H1 (cell line): ENCODE results near the gene RBM15B. TPM values are rescaled to one million over a fixed set of nuclear protein-coding genes. Genes with fewer than 3 reads are reported as not detected.

Experiments
- CTCF ChIA-PET: fragments of 300-600 bp; sonication (Branson Sonifier 250); formaldehyde crosslinking; loops from one replicate; lab custom pipeline; 2021; ENCODE audit not compliant: partially characterized antibody; lab: Charles Lee
- POLR2A ChIA-PET: fragments of 300-600 bp; sonication (Branson Sonifier 250); formaldehyde crosslinking; loops from one replicate; lab custom pipeline; 2021; ENCODE audit warnings: inconsistent platforms; ENCODE audit not compliant: partially characterized antibody; lab: Charles Lee
- DNase-seq, 2 experiments: peaks; one replicate each; pipeline versions ENCODE4 v3.0.0 to v3.0.0-alpha.2; 2010 to 2022; ENCODE audit warnings: low spot score in 2 of 2, low read depth in 1 of 2, mixed read lengths in 1 of 2
- FAIRE-seq: peaks from 2 replicates; lab custom pipeline; 2011; peaks lifted over from hg19 to GRCh38; lab: Jason Lieb, UNC
- H2AFZ ChIP-seq: 2 replicates; pipeline ENCODE4 v1.8.1; 2012; ENCODE audit warnings: low read length, inconsistent platforms
- H2AK5ac ChIP-seq: 2 replicates; pipeline ENCODE4 v1.6.1; 2013; ENCODE audit warnings: low read depth, low read length
- H2BK120ac ChIP-seq: replicated peaks from 2 replicates; pipeline ENCODE3; 2013; ENCODE audit warnings: low read depth, low read length, inconsistent platforms
- H2BK12ac ChIP-seq: 2 replicates; pipeline ENCODE4 v1.6.1; 2013; ENCODE audit warnings: low read depth, low read length
- H2BK15ac ChIP-seq: 2 replicates; pipeline ENCODE4 v1.6.1; 2013; ENCODE audit warnings: low read length
- H2BK20ac ChIP-seq: 2 replicates; pipeline ENCODE4 v1.6.1; 2013; ENCODE audit warnings: low read length
- H2BK5ac ChIP-seq: 2 replicates; pipeline ENCODE4 v1.6.1; 2013; ENCODE audit warnings: low read depth, low read length
- H3K14ac ChIP-seq: 2 replicates; pipeline ENCODE4 v1.6.1; 2013; ENCODE audit warnings: inconsistent platforms; ENCODE audit not compliant: insufficient read length
- H3K18ac ChIP-seq: 2 replicates; pipeline ENCODE4 v1.6.1; 2013; ENCODE audit warnings: low read length; ENCODE audit errors: extremely low read depth
- H3K23ac ChIP-seq: 2 replicates; pipeline ENCODE4 v1.6.1; 2013; ENCODE audit warnings: inconsistent platforms; ENCODE audit not compliant: insufficient read length
- H3K23me2 ChIP-seq: 2 replicates; pipeline ENCODE4 v1.6.1; 2013; ENCODE audit warnings: low read depth, low read length
- H3K27ac ChIP-seq: 2 replicates; pipeline ENCODE4 v1.6.1; 2011; ENCODE audit warnings: low read depth, low read length, inconsistent platforms
- H3K27me3 ChIP-seq, 4 experiments: replicated peaks in 1 of 4; 1 replicate in 1 of 4; 2 replicates in 3 of 4; pipeline versions ENCODE4 v1.6.1 to v1.8.1; 2011 to 2013; ENCODE audit warnings: low read length in 3 of 4, mild to moderate bottlenecking in 3 of 4, inconsistent platforms in 2 of 4, mixed read lengths in 2 of 4, moderate library complexity in 1 of 4; ENCODE audit not compliant: control insufficient read depth in 3 of 4, insufficient read depth in 3 of 4; ENCODE audit errors: extremely low read depth in 1 of 4
- H3K36me3 ChIP-seq, 4 experiments: 2 replicates each; pipeline versions ENCODE4 v1.6.1 to v1.8.1; 2011 to 2013; ENCODE audit warnings: mild to moderate bottlenecking in 4 of 4, low read length in 3 of 4, moderate library complexity in 2 of 4, control low read depth in 1 of 4, inconsistent platforms in 1 of 4; ENCODE audit not compliant: insufficient read depth in 4 of 4, control insufficient read depth in 2 of 4
- H3K4ac ChIP-seq: replicated peaks from 2 replicates; pipeline ENCODE3; 2013; ENCODE audit warnings: low read length, low read depth, mixed read lengths, inconsistent platforms; ENCODE audit not compliant: insufficient read length
- H3K4me1 ChIP-seq, 4 experiments: replicated peaks in 1 of 4; 1 replicate in 1 of 4; 2 replicates in 3 of 4; pipeline versions ENCODE4 v1.6.1 to v1.8.1; 2011 to 2013; ENCODE audit warnings: low read length in 3 of 4, inconsistent platforms in 2 of 4, mixed read lengths in 1 of 4; ENCODE audit not compliant: insufficient read depth in 4 of 4, control insufficient read depth in 3 of 4
- H3K4me2 ChIP-seq, 2 experiments: 2 replicates each; pipeline versions ENCODE4 v1.6.1 to v1.8.1; 2011 to 2013; ENCODE audit warnings: low read depth in 2 of 2, low read length in 2 of 2, control low read depth in 1 of 2, inconsistent platforms in 1 of 2, mild to moderate bottlenecking in 1 of 2; ENCODE audit not compliant: insufficient read depth in 1 of 2
- H3K4me3 ChIP-seq, 4 experiments: fragments of 200-600, 300-600 bp in 1 of 4; sonication (generic), shearing (Covaris generic), sonication (Bioruptor Twin) in 1 of 4; 2 replicates each; pipeline versions ENCODE4 v1.5.1 to v1.8.1; 2011 to 2016; ENCODE audit warnings: low read length in 4 of 4, low read depth in 3 of 4, control low read depth in 2 of 4, inconsistent platforms in 2 of 4, mild to moderate bottlenecking in 2 of 4, mixed read lengths in 1 of 4, moderate library complexity in 1 of 4; ENCODE audit not compliant: insufficient read depth in 2 of 4; ENCODE audit errors: extremely low read depth in 1 of 4
- H3K56ac ChIP-seq: replicated peaks from 2 replicates; pipeline ENCODE3; 2013; ENCODE audit warnings: low read depth, mild to moderate bottlenecking, mixed read lengths, low read length, inconsistent platforms; ENCODE audit not compliant: insufficient read length
- H3K79me1 ChIP-seq: 2 replicates; pipeline ENCODE4 v1.6.1; 2013; ENCODE audit warnings: low read depth, low read length, control low read depth
- H3K79me2 ChIP-seq, 2 experiments: 2 replicates each; pipeline versions ENCODE4 v1.6.1 to v1.8.1; 2012 to 2013; ENCODE audit warnings: low read length in 2 of 2, mild to moderate bottlenecking in 2 of 2, inconsistent platforms in 1 of 2; ENCODE audit not compliant: insufficient read depth in 2 of 2, control insufficient read depth in 1 of 2
- H3K9ac ChIP-seq, 4 experiments: replicated peaks in 1 of 4; 1 replicate in 1 of 4; 2 replicates in 3 of 4; pipeline versions ENCODE4 v1.6.1 to v1.8.1; 2011 to 2013; ENCODE audit warnings: low read depth in 3 of 4, low read length in 3 of 4, control low read depth in 2 of 4, mild to moderate bottlenecking in 2 of 4, moderate library complexity in 2 of 4, inconsistent platforms in 1 of 4; ENCODE audit errors: extremely low read depth in 1 of 4
- H3K9me3 ChIP-seq, 2 experiments: 2 replicates each; pipeline versions ENCODE4 v1.6.1 to v1.8.1; 2012 to 2013; ENCODE audit warnings: mild to moderate bottlenecking in 2 of 2, moderate library complexity in 2 of 2, control low read depth in 1 of 2, inconsistent platforms in 1 of 2, low read depth in 1 of 2, low read length in 1 of 2, mixed read lengths in 1 of 2; ENCODE audit not compliant: insufficient read depth in 2 of 2
- H4K20me1 ChIP-seq, 2 experiments: replicated peaks in 1 of 2; 2 replicates each; pipeline versions ENCODE3 to v1.8.1; 2011 to 2013; ENCODE audit warnings: inconsistent platforms in 2 of 2, low read length in 2 of 2, mild to moderate bottlenecking in 1 of 2; ENCODE audit not compliant: insufficient read depth in 2 of 2, control insufficient read depth in 1 of 2
- H4K5ac ChIP-seq: 2 replicates; pipeline ENCODE4 v1.6.1; 2013; ENCODE audit warnings: low read length, low read depth, mixed read lengths, inconsistent platforms; ENCODE audit not compliant: insufficient read length
- H4K8ac ChIP-seq: 2 replicates; pipeline ENCODE4 v1.8.0; 2013; ENCODE audit warnings: mild to moderate bottlenecking, moderate library complexity, low read length, inconsistent platforms; ENCODE audit not compliant: insufficient read depth; ENCODE audit errors: extremely low read depth
- H4K91ac ChIP-seq: replicated peaks from 2 replicates; pipeline ENCODE3; 2013; ENCODE audit warnings: low read length, mixed read lengths, inconsistent platforms; ENCODE audit not compliant: insufficient read length
- E2F6 ChIP-seq: IDR thresholded peaks from 2 replicates; pipeline ENCODE4 v1.6.1; 2012; ENCODE audit warnings: inconsistent platforms
- GABPA ChIP-seq: IDR thresholded peaks from 2 replicates; pipeline ENCODE4 v1.6.1; 2011; ENCODE audit warnings: mild to moderate bottlenecking, low read length, moderate library complexity, borderline replicate concordance; ENCODE audit not compliant: insufficient read depth
- KDM4A ChIP-seq: IDR thresholded peaks from one replicate; pipeline ENCODE4 v1.7.1; 2012; ENCODE audit warnings: low read depth, mild to moderate bottlenecking, moderate library complexity, low read length, inconsistent platforms; ENCODE audit not compliant: severe bottlenecking
- MAX ChIP-seq: IDR thresholded peaks from 2 replicates; pipeline ENCODE4 v1.6.1; 2012; ENCODE audit warnings: inconsistent platforms
- PHF8 ChIP-seq: fragments of 200-600 bp; sonication (generic); conservative IDR thresholded peaks from 2 replicates; pipeline ENCODE4 v1.7.1; 2012; ENCODE audit warnings: low read depth, mild to moderate bottlenecking, inconsistent platforms, low read length, moderate library complexity
- SAP30 ChIP-seq: fragments of 300-600 bp; sonication (generic); IDR thresholded peaks from 2 replicates; pipeline ENCODE4 v1.7.1; 2012; ENCODE audit warnings: low read length, moderate library complexity, mild to moderate bottlenecking, inconsistent platforms; ENCODE audit not compliant: insufficient read depth, insufficient replicate concordance
- SP4 ChIP-seq: IDR thresholded peaks from 2 replicates; pipeline ENCODE4 v1.6.1; 2012; ENCODE audit warnings: low read length, inconsistent platforms
- TAF1 ChIP-seq: IDR thresholded peaks from 2 replicates; pipeline ENCODE4 v1.6.1; 2011; ENCODE audit warnings: mild to moderate bottlenecking, low read depth, low read length
- ZNF274 ChIP-seq: IDR thresholded peaks from 2 replicates; pipeline ENCODE4 v1.7.0; 2012; ENCODE audit warnings: low read length, borderline replicate concordance; ENCODE audit errors: extremely low read depth
- WGBS, 2 experiments: shearing (Covaris generic) in 1 of 2; methylation state at CpG; one replicate each; pipeline versions ENCODE4 v1.1.6 to v1.1.7; 2013 to 2015; ENCODE audit warnings: low lambda C conversion rate in 2 of 2, mixed read lengths in 2 of 2, inconsistent platforms in 1 of 2, low coverage in 1 of 2, missing lambda C conversion rate in 1 of 2; ENCODE audit not compliant: insufficient replicate concordance in 2 of 2, insufficient coverage in 1 of 2, insufficient read length in 1 of 2; ENCODE audit errors: extremely low coverage in 1 of 2, missing lambda C conversion rate in 1 of 2; 5-methylcytosine and 5-hydroxymethylcytosine counted together
- polyA plus RNA-seq, 7 experiments: library from polyadenylated mRNA; depleted of rRNA in 3 of 7; stranded (reverse) in 5 of 7; unstranded in 2 of 7; fragments of >200 nt in 5 of 7; fragments of 200-250 nt in 2 of 7; gene quantifications; 1 replicate in 5 of 7; 2 replicates in 1 of 7; 4 replicates in 1 of 7; pipeline versions ENCODE4 v1.2.1 to v1.2.3, GENCODE V29; 2011 to 2013; ENCODE audit warnings: missing spikeins in 2 of 7, mixed read lengths in 2 of 7
- total RNA-seq: library from RNA; stranded (reverse); fragmentation: NEBNext Ultra II Directional; extraction: Animal tissue kit (Norgen Biotek cat#: 25700); gene quantifications from 2 replicates; pipeline ENCODE4 v1.2.1, GENCODE V29; 2021

Gene RBM15B
- total and polyA plus RNA-seq, 2 of the 8 experiments (the other 6 are each of a cell fraction or from before 2014, with no cell fraction given), result 22.2 to 59.1 TPM

GRCh38 chr3:51391566-51392354, 675 bp downstream of the RBM15B start:
- no peak overlapping the region for H2BK12ac ChIP-seq
- TF ChIP-seq PHF8 (peak; percentile 52; the same call in 1 of the 2 replicates), ZNF274 (no peak), E2F6 (peak; percentile 75; the same call in 1 of the 2 replicates), MAX (peak; percentile 69), GABPA (0 out of 2 replicates have a peak, but pooled peaks have one; percentile 12), TAF1 (peak; percentile 61), KDM4A (peak; percentile 26), SP4 (no peak), SAP30 (no peak)
- TF ChIP-seq, all 59 proteins: peak for 6
- peak in 1 of 2 experiments; percentile 69 for DNase-seq
- peaks cover 36 to 50% of the 10 kb centered on the region in 2 experiments for H4K20me1 ChIP-seq
- no peak for FAIRE-seq
- ChIA-PET CTCF (interaction anchor here (0.7 to 7.2 kb wide), 6 partner anchors 11 to 776 kb away, joined by 3 to 53 read pairs (median 3); partner anchors contain the start of gene MAPKAPK3), POLR2A (interaction anchor here (0.8 to 2.7 kb wide), 10 partner anchors 8 to 823 kb away, joined by 3 to 9 read pairs (median 4); no protein-coding TSS in a partner anchor)
- peak overlapping the region; percentile 63; the same call in 1 of the 2 replicates for H3K18ac ChIP-seq
- peak overlapping the region; percentile 99 for H4K8ac ChIP-seq
- peaks cover 33 to 75% (median 50%) of the 10 kb centered on the region in 4 experiments for H3K36me3 ChIP-seq
- H2BK120ac ChIP-seq, result no peak overlapping the region
- 17% methylated on average over 44 of the region's 115 CpGs; no CpG with 5 or more reads in 1 of the 2 experiments for WGBS, 2 experiments
- H3K79me2 ChIP-seq, result peaks cover 23 to 57% of the 10 kb centered on the region in 2 experiments
- peak overlapping the region; percentile 81 for H3K27ac ChIP-seq
- H2AK5ac ChIP-seq, result peak overlapping the region; percentile 17; the same call in 1 of the 2 replicates
- H3K9ac ChIP-seq, result peak overlapping the region; percentile 89 to 100 (median 94)
- no peaks in the 10 kb centered on the region for H3K27me3 ChIP-seq
- H3K14ac ChIP-seq, result no peak overlapping the region
- H3K23me2 ChIP-seq, result peaks cover 9% of the 10 kb centered on the region; the same call in 1 of the 2 replicates
- H3K4ac ChIP-seq, result peak overlapping the region; percentile 91
- H2BK15ac ChIP-seq, result no peak overlapping the region; the same call in 1 of the 2 replicates
- H3K79me1 ChIP-seq, result peaks cover 17% of the 10 kb centered on the region
- H4K5ac ChIP-seq, result peak overlapping the region; percentile 57
- H3K9me3 ChIP-seq, result no peaks in the 10 kb centered on the region; a peak in 1 of 4 replicates
- H2BK5ac ChIP-seq, result peak overlapping the region; percentile 74; the same call in 1 of the 2 replicates
- H3K23ac ChIP-seq, result no peak overlapping the region
- peaks cover under 1 to 24% (median 15%) of the 10 kb centered on the region in 4 experiments; a peak in 6 of 7 replicates for H3K4me1 ChIP-seq
- H3K4me2 ChIP-seq, result peak overlapping the region; percentile 52 to 89
- H2BK20ac ChIP-seq, result no peak overlapping the region
- peak overlapping the region; percentile 75 to 90 (median 82) for H3K4me3 ChIP-seq
- peak overlapping the region; percentile 70 for H3K56ac ChIP-seq
- peak overlapping the region; percentile 81 for H4K91ac ChIP-seq
- no peak overlapping the region for H2AFZ ChIP-seq
